OCI-LY1 (cell line): ENCODE results near the gene SHE.

Experiments used
- H2AFZ ChIP-seq: fragments of 200-600 bp; sonication (generic), shearing (Covaris generic); 2 replicates; pipeline ENCODE4 v1.6.0; 2014; ENCODE audit warnings: antibody characterized with exemption, mild to moderate bottlenecking, low read length
- H3F3A ChIP-seq: fragments of 200-600 bp; sonication (generic), shearing (Covaris generic); 2 replicates; pipeline ENCODE4 v1.6.0; 2014; ENCODE audit warnings: mild to moderate bottlenecking, antibody characterized with exemption, low read length, moderate library complexity; ENCODE audit not compliant: insufficient read depth
- H3K27ac ChIP-seq: fragments of 200-600 bp; sonication (generic); 2 replicates; pipeline ENCODE4 v1.5.1; 2014; ENCODE audit warnings: low read length, mixed run types, mild to moderate bottlenecking, low read depth; ENCODE audit not compliant: poor library complexity, severe bottlenecking
- H3K27me3 ChIP-seq: fragments of 200-600 bp; sonication (generic); 2 replicates; pipeline ENCODE4 v1.6.0; 2014; ENCODE audit warnings: antibody characterized with exemption, mild to moderate bottlenecking, low read length, moderate library complexity; ENCODE audit not compliant: insufficient read depth
- H3K36me3 ChIP-seq: fragments of 200-600 bp; sonication (generic); 2 replicates; pipeline ENCODE4 v1.6.1; 2014; ENCODE audit warnings: mild to moderate bottlenecking, antibody characterized with exemption, low read length, moderate library complexity, mixed read lengths; ENCODE audit not compliant: insufficient read depth
- H3K4me1 ChIP-seq: fragments of 200-600 bp; sonication (generic); 2 replicates; pipeline ENCODE4 v1.5.1; 2014; ENCODE audit warnings: mild to moderate bottlenecking, low read length, moderate library complexity; ENCODE audit not compliant: insufficient read depth, severe bottlenecking
- H3K4me2 ChIP-seq: fragments of 200-600 bp; sonication (generic), shearing (Covaris generic); 2 replicates; pipeline ENCODE4 v1.6.1; 2014; ENCODE audit warnings: low read length
- H3K4me3 ChIP-seq: fragments of 200-600 bp; sonication (generic); 2 replicates; pipeline ENCODE4 v1.5.1; 2014; ENCODE audit warnings: low read length, low read depth, mild to moderate bottlenecking, mixed read lengths; ENCODE audit not compliant: poor library complexity, severe bottlenecking
- H3K79me2 ChIP-seq: fragments of 200-600 bp; shearing (Covaris generic); 2 replicates; pipeline ENCODE4 v1.6.1; 2016; ENCODE audit warnings: mixed run types, low read length, mixed read lengths; ENCODE audit not compliant: insufficient read depth
- H3K9ac ChIP-seq: fragments of 200-600 bp; sonication (generic), shearing (Covaris generic); 2 replicates; pipeline ENCODE4 v1.6.1; 2014; ENCODE audit warnings: mild to moderate bottlenecking, low read length, mixed read lengths
- H3K9me2 ChIP-seq: fragments of 200-600 bp; sonication (generic), shearing (Covaris generic); 2 replicates; pipeline ENCODE4 v1.6.1; 2014; ENCODE audit warnings: low read depth, mild to moderate bottlenecking, low read length, mixed read lengths
- H3K9me3 ChIP-seq: fragments of 200-600 bp; shearing (Covaris generic); 2 replicates; pipeline ENCODE4 v1.6.1; 2014; ENCODE audit warnings: low read length, mixed read lengths
- H4K20me1 ChIP-seq: fragments of 200-600 bp; sonication (generic), shearing (Covaris generic); 2 replicates; pipeline ENCODE4 v1.6.0; 2016; ENCODE audit warnings: mild to moderate bottlenecking, low read length; ENCODE audit not compliant: insufficient read depth
- EZH2 ChIP-seq: fragments of 200-600 bp; sonication (generic), shearing (Covaris generic); IDR thresholded peaks from 2 replicates; pipeline ENCODE4 v1.8.0; 2017; ENCODE audit warnings: borderline replicate concordance, mixed run types, mild to moderate bottlenecking, antibody characterized with exemption, low read length, moderate library complexity, mixed read lengths
- TF ChIP-seq, protein P1 (sequence below): fragments of 200-600 bp; sonication (generic), shearing (Covaris generic); IDR thresholded peaks from 2 replicates; pipeline ENCODE4 v1.5.1; 2017; ENCODE audit warnings: mild to moderate bottlenecking, antibody characterized with exemption, low read length, moderate library complexity, mixed read lengths

The SHE gene

DNA sequence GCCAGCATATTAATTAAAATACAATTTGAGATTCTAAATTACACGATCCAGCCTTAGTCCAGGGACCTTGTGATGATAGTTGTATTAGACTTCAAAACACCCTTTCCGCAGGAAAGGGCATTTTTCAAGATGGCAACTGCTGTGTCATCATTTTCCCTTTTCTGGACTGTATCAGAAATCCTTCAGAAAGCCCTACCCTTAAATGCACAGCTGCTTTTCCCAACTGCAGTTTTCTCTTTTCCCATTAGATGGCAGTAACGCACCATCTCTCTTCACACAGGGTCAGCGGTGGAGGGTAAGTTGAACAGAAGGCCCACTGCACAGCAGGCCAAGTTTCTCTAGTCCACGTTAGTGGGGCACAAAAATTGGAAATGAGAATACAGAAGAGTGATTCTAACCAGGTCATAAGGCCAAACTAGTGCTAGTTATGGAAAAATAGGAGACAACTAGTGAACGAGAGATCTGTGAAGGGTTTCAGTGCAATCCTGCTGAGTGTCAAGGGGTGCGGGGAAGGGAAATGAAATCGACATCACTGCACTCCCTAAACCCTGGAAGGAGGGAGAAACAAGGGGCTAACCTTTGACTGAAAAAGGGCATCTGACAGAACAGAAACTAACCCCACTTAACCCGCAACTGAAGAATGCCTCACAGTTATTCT lies 22.3 kb downstream of the SHE start:
- Histone ChIP-seq H3K27me3 (no peaks in the 10 kb centered on the region), H3K27ac (no peak overlapping the region), H3K4me1 (no peaks in the 10 kb centered on the region), H3K36me3 (no peaks in the 10 kb centered on the region), H3K9me2 (no peaks in the 10 kb centered on the region), H3K4me2 (no peak overlapping the region), H2AFZ (no peak overlapping the region), H3K9me3 (no peaks in the 10 kb centered on the region), H3F3A (no peaks in the 10 kb centered on the region), H3K4me3 (no peak overlapping the region), H4K20me1 (no peaks in the 10 kb centered on the region), H3K79me2 (no peaks in the 10 kb centered on the region), H3K9ac (no peak overlapping the region)
- TF ChIP-seq, protein P1, sequence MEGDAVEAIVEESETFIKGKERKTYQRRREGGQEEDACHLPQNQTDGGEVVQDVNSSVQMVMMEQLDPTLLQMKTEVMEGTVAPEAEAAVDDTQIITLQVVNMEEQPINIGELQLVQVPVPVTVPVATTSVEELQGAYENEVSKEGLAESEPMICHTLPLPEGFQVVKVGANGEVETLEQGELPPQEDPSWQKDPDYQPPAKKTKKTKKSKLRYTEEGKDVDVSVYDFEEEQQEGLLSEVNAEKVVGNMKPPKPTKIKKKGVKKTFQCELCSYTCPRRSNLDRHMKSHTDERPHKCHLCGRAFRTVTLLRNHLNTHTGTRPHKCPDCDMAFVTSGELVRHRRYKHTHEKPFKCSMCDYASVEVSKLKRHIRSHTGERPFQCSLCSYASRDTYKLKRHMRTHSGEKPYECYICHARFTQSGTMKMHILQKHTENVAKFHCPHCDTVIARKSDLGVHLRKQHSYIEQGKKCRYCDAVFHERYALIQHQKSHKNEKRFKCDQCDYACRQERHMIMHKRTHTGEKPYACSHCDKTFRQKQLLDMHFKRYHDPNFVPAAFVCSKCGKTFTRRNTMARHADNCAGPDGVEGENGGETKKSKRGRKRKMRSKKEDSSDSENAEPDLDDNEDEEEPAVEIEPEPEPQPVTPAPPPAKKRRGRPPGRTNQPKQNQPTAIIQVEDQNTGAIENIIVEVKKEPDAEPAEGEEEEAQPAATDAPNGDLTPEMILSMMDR: peak; percentile 93
- TF ChIP-seq EZH2: no peak

DNA sequence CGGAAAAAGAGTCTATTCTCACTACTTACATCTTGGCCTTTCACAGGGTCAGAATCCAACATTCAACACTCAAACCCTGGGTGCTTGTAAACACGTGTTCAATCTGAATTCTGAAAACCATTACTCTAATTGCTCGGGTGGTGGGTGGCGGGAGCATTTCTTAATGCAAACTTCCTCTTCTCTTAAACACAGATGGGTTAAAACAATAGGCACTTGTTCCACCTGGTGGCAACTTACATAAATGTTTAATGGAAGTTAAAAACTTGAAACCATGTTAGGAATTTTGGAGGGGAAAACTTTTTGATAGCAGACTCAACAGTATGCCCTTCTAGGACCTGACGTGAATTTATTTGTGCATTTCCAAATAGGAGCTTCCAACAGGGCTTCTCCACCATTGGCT lies 23.6 kb downstream of the SHE start:
- Histone ChIP-seq H3K79me2 (no peaks in the 10 kb centered on the region), H3K27ac (no peak overlapping the region), H3K9me3 (no peaks in the 10 kb centered on the region), H3K4me1 (no peaks in the 10 kb centered on the region), H2AFZ (no peak overlapping the region), H3K4me2 (no peak overlapping the region), H3K27me3 (no peaks in the 10 kb centered on the region), H3K36me3 (no peaks in the 10 kb centered on the region), H3K9me2 (no peaks in the 10 kb centered on the region), H3K4me3 (no peak overlapping the region), H4K20me1 (no peaks in the 10 kb centered on the region), H3F3A (no peaks in the 10 kb centered on the region), H3K9ac (no peak overlapping the region)
- TF ChIP-seq, protein P1: peak; percentile 33; the same call in 1 of the 2 replicates
- TF ChIP-seq EZH2: no peak

DNA sequence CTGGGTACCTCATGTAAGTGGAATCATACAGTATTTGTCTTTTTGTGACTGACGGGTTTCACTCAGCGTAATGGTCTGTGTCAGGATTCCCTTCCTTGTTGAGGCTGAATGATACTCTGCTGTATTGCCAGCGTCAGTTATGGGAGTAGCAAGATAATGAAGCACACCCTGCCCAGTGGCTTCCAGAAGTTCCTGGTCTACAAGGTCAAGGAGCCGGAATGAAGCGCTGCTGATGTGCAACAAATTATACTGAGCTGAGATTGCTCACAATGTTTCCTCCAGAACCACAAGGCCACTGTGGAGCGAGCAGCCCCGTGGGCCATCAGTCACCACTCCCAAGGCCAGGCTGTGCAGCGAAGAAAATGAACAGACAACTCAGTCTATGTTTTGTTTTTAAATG lies 24.2 kb downstream of the SHE start:
- Histone ChIP-seq H3K27me3 (no peaks in the 10 kb centered on the region), H3K36me3 (no peaks in the 10 kb centered on the region), H3K9me3 (no peaks in the 10 kb centered on the region), H3K4me3 (no peak overlapping the region), H3K9ac (no peak overlapping the region), H4K20me1 (no peaks in the 10 kb centered on the region), H3F3A (no peaks in the 10 kb centered on the region), H3K4me1 (no peaks in the 10 kb centered on the region), H3K79me2 (no peaks in the 10 kb centered on the region), H3K9me2 (no peaks in the 10 kb centered on the region), H2AFZ (no peak overlapping the region), H3K27ac (no peak overlapping the region), H3K4me2 (no peak overlapping the region)
- no peak for TF ChIP-seq EZH2
- TF ChIP-seq, protein P1: no peak
